GM23248 (cell line): ENCODE measurements around the gene DHH. TPM values are rescaled to one million over a fixed set of nuclear protein-coding genes. Genes with fewer than 3 reads are reported as not detected.
"Not testable (repeated sequence)": the region's sequence is repeated elsewhere in the genome, so short reads cannot be mapped to it uniquely, and the experiment has no call there.

Source experiments
- DNase-seq: peaks from one replicate; pipeline ENCODE4 v3.0.0-alpha.2; 2015
- H2AFZ ChIP-seq: fragments of 200-600 bp; sonication (generic); 2 replicates; pipeline ENCODE4 v1.6.1; 2016; ENCODE audit warnings: antibody characterized with exemption
- H3F3A ChIP-seq: fragments of 200-600 bp; sonication (generic); 2 replicates; pipeline ENCODE4 v1.6.1; 2016; ENCODE audit warnings: mild to moderate bottlenecking, antibody characterized with exemption, mixed run types; ENCODE audit not compliant: insufficient read depth
- H3K27ac ChIP-seq: fragments of 200-600 bp; sonication (generic); 2 replicates; pipeline ENCODE4 v1.5.1; 2016; ENCODE audit warnings: mild to moderate bottlenecking
- H3K27me3 ChIP-seq: fragments of 200-600 bp; sonication (generic); replicated peaks from 2 replicates; pipeline ENCODE4 v1.6.1; 2016; ENCODE audit warnings: mild to moderate bottlenecking; ENCODE audit not compliant: insufficient read depth
- H3K36me3 ChIP-seq: fragments of 200-600 bp; sonication (generic); 2 replicates; pipeline ENCODE4 v1.6.1; 2016; ENCODE audit warnings: low read depth, mild to moderate bottlenecking
- H3K4me1 ChIP-seq: fragments of 200-600 bp; sonication (generic); 2 replicates; pipeline ENCODE4 v1.6.1; 2016; ENCODE audit warnings: mild to moderate bottlenecking; ENCODE audit not compliant: insufficient read depth
- H3K4me2 ChIP-seq: fragments of 200-600 bp; sonication (generic); one replicate; pipeline ENCODE4 v1.6.1; 2016; ENCODE audit warnings: mild to moderate bottlenecking; ENCODE audit not compliant: unreplicated experiment
- H3K4me3 ChIP-seq: fragments of 200-600 bp; sonication (generic); 2 replicates; pipeline ENCODE4 v1.5.1; 2016; ENCODE audit warnings: mild to moderate bottlenecking
- H3K79me2 ChIP-seq: fragments of 200-600 bp; sonication (generic); 2 replicates; pipeline ENCODE4 v1.6.1; 2016; ENCODE audit warnings: mild to moderate bottlenecking; ENCODE audit not compliant: insufficient read depth
- H3K9ac ChIP-seq: fragments of 200-600 bp; sonication (generic); 2 replicates; pipeline ENCODE4 v1.6.1; 2016; ENCODE audit warnings: mild to moderate bottlenecking
- H3K9me2 ChIP-seq: fragments of 200-600 bp; sonication (generic); 2 replicates; pipeline ENCODE4 v1.6.1; 2016; ENCODE audit warnings: mixed run types, mild to moderate bottlenecking, moderate library complexity; ENCODE audit not compliant: insufficient read depth
- H3K9me3 ChIP-seq: fragments of 200-600 bp; sonication (generic); one replicate; pipeline ENCODE4 v1.6.1; 2017; ENCODE audit warnings: low read depth
- H4K20me1 ChIP-seq: fragments of 200-600 bp; sonication (generic); 2 replicates; pipeline ENCODE4 v1.6.0; 2016; ENCODE audit not compliant: insufficient read depth
- EZH2 ChIP-seq: fragments of 200-600 bp; sonication (generic); IDR thresholded peaks from 2 replicates; pipeline ENCODE4 v1.6.1; 2018; ENCODE audit warnings: antibody characterized with exemption, mild to moderate bottlenecking; ENCODE audit not compliant: insufficient read depth, poor library complexity, severe bottlenecking
- EZH2phosphoT487 ChIP-seq: fragments of 200-600 bp; sonication (generic); IDR thresholded peaks from 2 replicates; pipeline ENCODE4 v1.6.1; 2018; ENCODE audit warnings: antibody characterized with exemption, moderate library complexity, mild to moderate bottlenecking, low read depth; ENCODE audit not compliant: insufficient read depth
- WGBS, 2 experiments: methylation state at CpG; one replicate each; pipeline ENCODE4 v1.1.6; 2015 to 2017; ENCODE audit warnings: low lambda C conversion rate in 2 of 2, low coverage in 1 of 2; ENCODE audit errors: missing lambda C conversion rate in 2 of 2; 5-methylcytosine and 5-hydroxymethylcytosine counted together
- in situ Hi-C: fragments of 300-500 bp; cut with MboI; formaldehyde crosslinking; loops from 2 replicates; pipeline ENCODE4 v1.15.0; 2020
- polyA plus RNA-seq: library from polyadenylated mRNA; unstranded; fragments of >200 nt; fragmentation: Nextera tagmentation; extraction: Ambion mirVana; gene quantifications from 2 replicates; pipeline ENCODE4 v1.2.1, GENCODE V29; 2016
- total RNA-seq: library from RNA; depleted of rRNA; stranded (reverse); fragments of >200 nt; shearing (Covaris generic); gene quantifications from 2 replicates; pipeline ENCODE4 v1.2.3, GENCODE V29; 2014

The DHH gene
- total and polyA plus RNA-seq, 2 experiments from 2014 or later, result not detected

GRCh38 chr12:49137476-49137875 lies 42.9 kb upstream of the DHH start:
- Histone ChIP-seq H3K4me1 (peaks cover 11% of the 10 kb centered on the region), H4K20me1 (no peaks in the 10 kb centered on the region), H3K79me2 (peaks cover 24% of the 10 kb centered on the region), H3K4me3 (no peak overlapping the region), H3K27ac (no peak overlapping the region), H3K4me2 (no peak overlapping the region), H3K9me2 (no peaks in the 10 kb centered on the region), H3K27me3 (no peaks in the 10 kb centered on the region), H3K9ac (no peak overlapping the region), H3F3A (peaks cover 7% of the 10 kb centered on the region), H3K36me3 (no peaks in the 10 kb centered on the region), H3K9me3 (no peaks in the 10 kb centered on the region), H2AFZ (no peak overlapping the region)
- 53 to 64% methylated on average over 1 of the region's 1 CpG for WGBS, 2 experiments
- no peak for DNase-seq
- TF ChIP-seq EZH2 (no peak), EZH2phosphoT487 (no peak)
- in situ Hi-C loops, result no loop called here

DNA sequence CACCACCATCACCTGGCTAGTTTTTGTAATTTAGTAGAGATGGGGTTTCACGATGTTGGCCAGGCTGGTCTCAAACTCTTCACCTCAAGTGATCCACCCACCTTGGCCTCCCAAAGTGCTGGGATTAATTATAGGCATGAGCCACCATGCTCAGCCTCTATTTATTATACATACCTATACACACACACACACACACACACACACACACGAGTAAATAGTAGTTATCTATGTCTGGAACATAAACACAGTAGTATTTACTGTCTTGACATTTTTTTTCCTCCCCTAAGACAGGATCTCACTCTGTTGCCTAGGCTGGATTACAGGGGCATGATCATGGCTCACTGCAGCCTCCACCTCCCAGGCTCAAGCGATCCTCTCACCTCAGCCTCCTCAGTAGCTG lies 42.4 kb upstream of the DHH start:
- H3K9me3 ChIP-seq, DNase-seq, H3K27me3 ChIP-seq, H4K20me1 ChIP-seq, in situ Hi-C loops, H3K27ac ChIP-seq, H3K9ac ChIP-seq, H3K9me2 ChIP-seq, H2AFZ ChIP-seq, H3K36me3 ChIP-seq, H3K4me2 ChIP-seq, H3K4me3 ChIP-seq: not testable (repeated sequence)
- H3K4me1 ChIP-seq, result peaks cover 13% of the 10 kb centered on the region
- H3K79me2 ChIP-seq, result peaks cover 29% of the 10 kb centered on the region
- WGBS, 2 experiments, result 91 to 96% methylated on average over 3 of the region's 3 CpGs
- peaks cover 11% of the 10 kb centered on the region for H3F3A ChIP-seq

- H3K4me3 ChIP-seq, result peak overlapping the region; percentile 91
- H3K9ac ChIP-seq, result peak overlapping the region; percentile 98
- H3K9me3 ChIP-seq, result no peaks in the 10 kb centered on the region
- H3K4me1 ChIP-seq, result peaks cover 24% of the 10 kb centered on the region
- peaks cover 15% of the 10 kb centered on the region for H3K36me3 ChIP-seq
- peaks cover 58% of the 10 kb centered on the region for H3K79me2 ChIP-seq
- no peaks in the 10 kb centered on the region for H3K27me3 ChIP-seq
- peaks cover 31% of the 10 kb centered on the region for H3F3A ChIP-seq
- no peak for DNase-seq
- no peaks in the 10 kb centered on the region for H3K9me2 ChIP-seq
- peaks cover 12% of the 10 kb centered on the region; the same call in 1 of the 2 replicates for H4K20me1 ChIP-seq
- peak overlapping the region; percentile 98 for H3K4me2 ChIP-seq
- H2AFZ ChIP-seq, result peak overlapping the region; percentile 93
- peak overlapping the region; percentile 99 for H3K27ac ChIP-seq
- in situ Hi-C loops, result no loop called here
- 82 to 88% methylated on average over 10 of the region's 10 CpGs for WGBS, 2 experiments
- TF ChIP-seq EZH2 (no peak), EZH2phosphoT487 (no peak)
Measured at GRCh38 chr12:49133590-49133989, 39.0 kb upstream of the DHH start.

DNA sequence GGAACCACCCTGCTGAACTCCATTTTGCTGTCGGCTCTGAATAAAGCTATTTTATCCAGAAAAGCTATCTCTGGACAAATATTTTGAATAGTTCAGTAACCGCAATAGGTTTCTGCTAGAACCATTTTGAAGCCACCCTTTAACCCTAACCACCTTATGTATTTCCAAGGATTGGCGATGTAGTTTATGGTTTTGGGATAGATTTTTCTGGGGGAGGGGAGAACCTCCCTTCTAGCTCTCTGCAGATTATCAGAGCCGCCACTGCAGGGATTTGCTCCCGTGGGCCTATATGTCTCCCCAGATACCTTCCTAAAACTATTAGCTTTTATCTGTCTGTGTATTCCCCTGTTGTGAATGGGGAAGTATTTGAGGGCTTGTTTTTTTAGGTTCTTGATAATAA lies 38.4 kb upstream of the DHH start:
- Histone ChIP-seq H3K4me2 (peak overlapping the region; percentile 98), H3K9ac (peak overlapping the region; percentile 98), H3K9me3 (no peaks in the 10 kb centered on the region), H3F3A (peaks cover 32% of the 10 kb centered on the region), H2AFZ (peak overlapping the region; percentile 93), H4K20me1 (peaks cover 12% of the 10 kb centered on the region; the same call in 1 of the 2 replicates), H3K4me1 (peaks cover 24% of the 10 kb centered on the region), H3K79me2 (peaks cover 58% of the 10 kb centered on the region), H3K4me3 (peak overlapping the region; percentile 91), H3K9me2 (no peaks in the 10 kb centered on the region), H3K27me3 (no peaks in the 10 kb centered on the region), H3K27ac (peak overlapping the region; percentile 99), H3K36me3 (peaks cover 15% of the 10 kb centered on the region)
- in situ Hi-C loops, result no loop called here
- DNase-seq, result peak; percentile 56
- TF ChIP-seq EZH2phosphoT487 (no peak), EZH2 (no peak)
- WGBS, 2 experiments, result 0 to 2% methylated on average over 5 of the region's 5 CpGs
